Trophoblast cell (in vitro differentiated cells and primary cell): ENCODE results near the gene ZNF274.
A peak's percentile ranks its signal among the peaks of the same experiment; 100 is the strongest.

Experiments used
- DNase-seq, 2 donors: peaks; one replicate each; pipeline ENCODE4 v3.0.0-alpha.2; 2016
- H2AFZ ChIP-seq: 2 replicates; pipeline ENCODE4 v1.6.1; 2013; ENCODE audit warnings: low read length, moderate library complexity, mild to moderate bottlenecking; ENCODE audit not compliant: insufficient read depth, poor library complexity
- H2AK5ac ChIP-seq: 2 replicates; pipeline ENCODE4 v1.6.1; 2013; ENCODE audit warnings: mild to moderate bottlenecking, low read length
- H2BK120ac ChIP-seq: 2 replicates; pipeline ENCODE4 v1.6.1; 2013; ENCODE audit warnings: low read length, mild to moderate bottlenecking, moderate library complexity; ENCODE audit not compliant: insufficient read depth, poor library complexity
- H2BK12ac ChIP-seq: 2 replicates; pipeline ENCODE4 v1.6.1; 2013; ENCODE audit warnings: mild to moderate bottlenecking, low read length, moderate library complexity
- H2BK5ac ChIP-seq: 2 replicates; pipeline ENCODE4 v1.6.1; 2013; ENCODE audit warnings: low read length, low read depth, moderate library complexity, mild to moderate bottlenecking; ENCODE audit not compliant: poor library complexity
- H3K14ac ChIP-seq: 2 replicates; pipeline ENCODE4 v1.6.1; 2013; ENCODE audit warnings: mild to moderate bottlenecking, low read length
- H3K18ac ChIP-seq: 2 replicates; pipeline ENCODE4 v1.6.1; 2013; ENCODE audit warnings: mild to moderate bottlenecking, low read length
- H3K23ac ChIP-seq: 2 replicates; pipeline ENCODE4 v1.6.1; 2013; ENCODE audit warnings: low read length
- H3K27ac ChIP-seq: 2 replicates; pipeline ENCODE4 v1.5.1; 2013; ENCODE audit warnings: low read depth, mild to moderate bottlenecking, inconsistent platforms, low read length, moderate library complexity
- H3K27me3 ChIP-seq: 2 replicates; pipeline ENCODE4 v1.6.1; 2013; ENCODE audit warnings: inconsistent platforms, mild to moderate bottlenecking, low read length, moderate library complexity; ENCODE audit not compliant: insufficient read depth
- H3K36me3 ChIP-seq, 2 experiments: 1 replicate in 1 of 2; 2 replicates in 1 of 2; pipeline ENCODE4 v1.6.1; 2013; ENCODE audit warnings: low read length in 2 of 2, mild to moderate bottlenecking in 2 of 2, moderate library complexity in 1 of 2; ENCODE audit not compliant: insufficient read depth in 2 of 2, control insufficient read depth in 1 of 2
- H3K4ac ChIP-seq: 2 replicates; pipeline ENCODE4 v1.6.1; 2013; ENCODE audit warnings: low read depth, mild to moderate bottlenecking, low read length, moderate library complexity
- H3K4me1 ChIP-seq, 2 experiments: 1 replicate in 1 of 2; 2 replicates in 1 of 2; pipeline ENCODE4 v1.6.1; 2013; ENCODE audit warnings: low read length in 2 of 2, mild to moderate bottlenecking in 2 of 2, moderate library complexity in 1 of 2; ENCODE audit not compliant: insufficient read depth in 2 of 2, control insufficient read depth in 1 of 2
- H3K4me2 ChIP-seq: 2 replicates; pipeline ENCODE4 v1.6.1; 2013; ENCODE audit warnings: inconsistent platforms, mild to moderate bottlenecking, low read length, moderate library complexity
- H3K4me3 ChIP-seq: 2 replicates; pipeline ENCODE4 v1.5.1; 2013; ENCODE audit warnings: mild to moderate bottlenecking, low read depth, low read length, inconsistent platforms
- H3K79me1 ChIP-seq: one replicate; pipeline ENCODE4 v1.6.1; 2013; ENCODE audit warnings: low read length
- H3K79me2 ChIP-seq: 2 replicates; pipeline ENCODE4 v1.6.1; 2013; ENCODE audit warnings: low read length, mild to moderate bottlenecking; ENCODE audit not compliant: control insufficient read depth, insufficient read depth, poor library complexity
- H3K9ac ChIP-seq: 2 replicates; pipeline ENCODE4 v1.6.1; 2013; ENCODE audit warnings: mild to moderate bottlenecking, low read length
- H3K9me3 ChIP-seq: 2 replicates; pipeline ENCODE4 v1.6.1; 2013; ENCODE audit warnings: low read depth, mild to moderate bottlenecking, control low read depth, inconsistent platforms, low read length; ENCODE audit not compliant: insufficient read depth
- H4K12ac ChIP-seq: 2 replicates; pipeline ENCODE4 v1.6.1; 2013; ENCODE audit warnings: low read depth, mild to moderate bottlenecking, low read length, moderate library complexity
- H4K8ac ChIP-seq: 2 replicates; pipeline ENCODE4 v1.6.1; 2013; ENCODE audit warnings: low read depth, mild to moderate bottlenecking, low read length, moderate library complexity
- H4K91ac ChIP-seq: one replicate; pipeline ENCODE4 v1.6.1; 2013; ENCODE audit warnings: low read depth, mild to moderate bottlenecking, low read length, moderate library complexity
- WGBS: extraction: QIAGEN DNeasy Blood & Tissue Kit; methylation state at CpG from one replicate; pipeline ENCODE4 v1.1.7; 2013; ENCODE audit warnings: missing lambda C conversion rate; ENCODE audit not compliant: insufficient read length, insufficient coverage; ENCODE audit errors: extremely low coverage; 5-methylcytosine and 5-hydroxymethylcytosine counted together

The ZNF274 gene

DNA sequence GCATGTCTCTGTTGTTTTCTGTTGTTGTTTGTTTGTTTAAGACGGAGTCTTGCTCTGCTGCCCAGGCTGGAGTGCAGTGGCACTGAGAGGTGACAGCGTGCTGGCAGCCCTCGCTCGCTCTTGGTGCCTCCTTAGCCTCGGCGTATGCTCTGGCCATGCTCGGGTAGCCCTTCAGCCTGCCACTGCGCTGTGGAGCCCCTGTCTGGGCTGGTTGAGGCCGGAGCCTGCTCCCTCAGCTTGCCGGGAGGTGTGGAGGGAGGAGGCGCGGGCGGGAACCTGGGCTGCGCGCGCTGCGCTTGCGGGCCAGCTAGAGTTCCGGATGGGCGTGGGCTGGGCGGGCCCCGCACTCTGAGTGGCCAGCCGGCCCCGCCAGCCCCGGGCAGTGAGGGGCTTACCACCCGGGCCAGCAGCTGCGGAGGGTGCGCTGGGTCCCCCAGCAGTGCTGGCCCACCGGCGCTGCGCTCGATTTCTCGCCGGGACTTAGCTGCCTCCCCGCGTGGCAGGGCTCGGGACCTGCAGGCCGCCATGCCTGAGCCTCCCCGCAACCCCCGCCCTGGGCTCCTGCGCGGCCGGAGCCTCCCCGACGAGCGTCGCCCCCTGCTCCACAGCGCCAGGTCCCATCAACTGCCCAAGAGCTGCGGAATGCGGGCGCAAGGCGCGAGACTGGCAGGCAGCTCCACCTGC is 25.7 kb upstream of the ZNF274 start:
- H3K4me1 ChIP-seq, result peaks cover 7 to 8% of the 10 kb centered on the region in 2 experiments
- no peaks in the 10 kb centered on the region for H3K27me3 ChIP-seq
- WGBS, result no CpG with 5 or more reads among the region's 53 CpGs
- DNase-seq, result no peak
- H3K4me3 ChIP-seq, result no peak overlapping the region
- H2BK120ac ChIP-seq, result no peak overlapping the region
- H3K4ac ChIP-seq, result no peak overlapping the region
- no peak overlapping the region for H2BK5ac ChIP-seq
- H3K9me3 ChIP-seq, result peaks cover 13% of the 10 kb centered on the region
- no peak overlapping the region for H3K23ac ChIP-seq
- H3K14ac ChIP-seq, result no peak overlapping the region
- H3K4me2 ChIP-seq, result no peak overlapping the region
- H3K27ac ChIP-seq, result no peak overlapping the region
- no peak overlapping the region for H2AFZ ChIP-seq
- no peak overlapping the region for H4K8ac ChIP-seq
- no peak overlapping the region for H3K18ac ChIP-seq
- H2AK5ac ChIP-seq, result no peak overlapping the region
- H4K91ac ChIP-seq, result no peak overlapping the region
- no peak overlapping the region for H3K9ac ChIP-seq
- peaks cover 4% of the 10 kb centered on the region for H3K79me2 ChIP-seq
- no peak overlapping the region for H2BK12ac ChIP-seq
- no peaks in the 10 kb centered on the region for H3K36me3 ChIP-seq
- H4K12ac ChIP-seq, result no peak overlapping the region
- peaks cover 11% of the 10 kb centered on the region for H3K79me1 ChIP-seq

DNA sequence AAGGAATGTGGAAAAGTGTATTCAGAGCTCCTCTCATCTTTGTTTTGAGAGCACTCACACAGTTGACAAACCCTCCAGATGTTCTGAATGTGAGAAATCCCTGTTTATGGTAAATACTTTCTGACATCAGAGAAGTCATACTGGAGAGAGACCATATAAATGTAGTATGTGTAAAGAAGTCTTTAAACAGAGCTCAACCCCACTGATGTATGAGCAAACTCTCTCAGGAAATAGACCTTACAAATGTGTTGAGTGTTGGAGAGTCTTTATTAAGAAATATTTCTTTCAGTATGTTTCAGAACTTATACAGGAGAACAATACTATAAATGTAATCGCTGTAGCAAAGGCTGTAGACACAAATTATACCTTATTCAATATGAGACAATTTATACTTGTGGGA is 16.6 kb upstream of the ZNF274 start:
- H3K23ac ChIP-seq, result no peak overlapping the region
- no peak overlapping the region for H3K9ac ChIP-seq
- no peaks in the 10 kb centered on the region for H3K36me3 ChIP-seq
- no peak for DNase-seq
- H3K18ac ChIP-seq, result no peak overlapping the region
- no peaks in the 10 kb centered on the region for H3K4me1 ChIP-seq
- H4K91ac ChIP-seq, result no peak overlapping the region
- H4K12ac ChIP-seq, result no peak overlapping the region
- H3K27me3 ChIP-seq, result no peaks in the 10 kb centered on the region
- no peaks in the 10 kb centered on the region for H3K79me2 ChIP-seq
- H2AK5ac ChIP-seq, result no peak overlapping the region
- H3K27ac ChIP-seq, result no peak overlapping the region
- no peak overlapping the region for H3K4ac ChIP-seq
- H2BK120ac ChIP-seq, result no peak overlapping the region
- H2AFZ ChIP-seq, result no peak overlapping the region
- peaks cover 32% of the 10 kb centered on the region for H3K9me3 ChIP-seq
- no peak overlapping the region for H2BK5ac ChIP-seq
- H3K4me3 ChIP-seq, result no peak overlapping the region
- no peak overlapping the region for H3K14ac ChIP-seq
- no CpG with 5 or more reads among the region's 1 CpG for WGBS
- no peak overlapping the region for H3K4me2 ChIP-seq
- no peaks in the 10 kb centered on the region for H3K79me1 ChIP-seq
- H4K8ac ChIP-seq, result no peak overlapping the region
- no peak overlapping the region for H2BK12ac ChIP-seq

DNA sequence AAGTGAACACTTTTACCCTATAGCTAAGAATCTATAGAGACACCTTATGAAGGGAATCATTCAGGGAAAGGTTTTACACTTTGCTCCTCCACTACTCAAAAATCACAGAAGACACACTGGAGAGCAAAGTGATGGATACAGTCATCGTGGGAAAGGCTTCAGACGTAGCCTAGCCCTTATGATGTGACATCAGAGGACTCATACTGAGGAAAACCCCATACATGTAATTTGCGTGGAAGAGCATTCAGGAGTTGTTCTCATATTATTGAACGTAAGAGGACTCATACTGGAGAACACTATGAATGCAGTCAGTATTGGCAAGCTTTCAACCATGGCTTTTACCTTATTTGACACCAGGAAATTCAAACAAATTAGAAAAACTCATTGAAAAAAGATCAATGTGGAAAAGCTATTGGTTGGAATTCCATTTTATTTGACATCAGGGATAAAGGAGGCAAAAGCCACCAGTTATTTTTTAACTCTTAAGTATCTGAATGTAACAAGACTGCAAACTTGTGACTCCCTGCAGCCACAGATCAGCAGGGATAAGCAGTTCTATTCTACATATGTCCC is 16.1 kb upstream of the ZNF274 start:
- Histone ChIP-seq H3K9ac (no peak overlapping the region), H2BK5ac (no peak overlapping the region)

DNA sequence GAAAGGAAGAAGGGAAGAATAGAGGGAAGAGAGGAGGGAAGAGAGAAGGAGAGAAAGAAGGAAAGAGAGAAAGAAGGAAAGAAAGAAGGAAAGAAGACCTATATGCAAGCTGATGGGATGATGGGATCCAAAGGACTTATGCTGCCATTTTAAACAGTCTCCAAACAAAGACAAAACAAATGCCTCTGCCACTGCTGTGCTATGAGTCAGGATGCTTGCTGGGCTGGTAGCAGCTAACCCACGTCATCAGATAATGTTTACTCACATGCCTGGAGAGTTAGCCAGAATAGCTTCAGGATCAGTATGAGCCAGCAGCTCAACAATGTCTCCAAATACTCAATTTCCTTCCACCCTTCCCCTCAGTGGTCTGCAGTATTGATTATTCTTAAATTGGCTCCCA is 12.0 kb upstream of the ZNF274 start:
- no peak overlapping the region for H3K4ac ChIP-seq
- H4K8ac ChIP-seq, result no peak overlapping the region
- H3K23ac ChIP-seq, result no peak overlapping the region
- no peak overlapping the region for H3K4me3 ChIP-seq
- no peak overlapping the region for H4K12ac ChIP-seq
- H4K91ac ChIP-seq, result no peak overlapping the region
- H3K18ac ChIP-seq, result no peak overlapping the region
- no peaks in the 10 kb centered on the region for H3K79me1 ChIP-seq
- peaks cover 34% of the 10 kb centered on the region for H3K9me3 ChIP-seq
- H3K27me3 ChIP-seq, result no peaks in the 10 kb centered on the region
- no peak overlapping the region for H2BK12ac ChIP-seq
- H2AK5ac ChIP-seq, result no peak overlapping the region
- no peak overlapping the region for H3K9ac ChIP-seq
- H2AFZ ChIP-seq, result no peak overlapping the region
- no CpG with 5 or more reads among the region's 1 CpG for WGBS
- H3K79me2 ChIP-seq, result no peaks in the 10 kb centered on the region
- no peaks in the 10 kb centered on the region for H3K4me1 ChIP-seq
- no peak overlapping the region for H3K27ac ChIP-seq
- no peak overlapping the region for H3K14ac ChIP-seq
- H2BK120ac ChIP-seq, result no peak overlapping the region
- H2BK5ac ChIP-seq, result no peak overlapping the region
- no peak overlapping the region for H3K4me2 ChIP-seq
- peak in 1 of 2 donors; percentile 36 for DNase-seq
- peaks cover 0 to 2% of the 10 kb centered on the region in 2 experiments for H3K36me3 ChIP-seq

More for the DNA sequence above, 16.1 kb upstream of the ZNF274 start:
- Histone ChIP-seq H3K18ac (no peak overlapping the region), H3K4me1 (no peaks in the 10 kb centered on the region), H3K14ac (no peak overlapping the region), H4K8ac (no peak overlapping the region), H4K91ac (no peak overlapping the region), H3K4me2 (no peak overlapping the region), H3K4ac (no peak overlapping the region), H3K79me1 (no peaks in the 10 kb centered on the region), H3K36me3 (no peaks in the 10 kb centered on the region), H2AK5ac (no peak overlapping the region), H3K27me3 (no peaks in the 10 kb centered on the region), H3K9me3 (peaks cover 33% of the 10 kb centered on the region), H2BK120ac (no peak overlapping the region), H3K79me2 (no peaks in the 10 kb centered on the region), H3K23ac (no peak overlapping the region), H2AFZ (no peak overlapping the region), H3K4me3 (no peak overlapping the region), H4K12ac (no peak overlapping the region), H3K27ac (no peak overlapping the region), H2BK12ac (no peak overlapping the region)
- WGBS, result no CpG with 5 or more reads among the region's 4 CpGs
- no peak for DNase-seq
